Effector memory CD4-positive, alpha-beta T cell (primary cell): ENCODE results near the gene MYOM1.

Experiments used
- DNase-seq, 3 donors: peaks; one replicate each; pipeline ENCODE4 v3.0.0-alpha.2; 2020
- H3K27ac ChIP-seq: 2 replicates; pipeline ENCODE4 v1.7.0; 2013; ENCODE audit warnings: mild to moderate bottlenecking, low read length, moderate library complexity; ENCODE audit not compliant: insufficient read depth, poor library complexity, severe bottlenecking
- H3K27me3 ChIP-seq: replicated peaks from 2 replicates; pipeline ENCODE4 v1.7.0; 2013; ENCODE audit warnings: mild to moderate bottlenecking, low read length; ENCODE audit not compliant: insufficient read depth, control insufficient read depth, poor library complexity, severe bottlenecking
- H3K36me3 ChIP-seq: 2 replicates; pipeline ENCODE4 v1.7.0; 2013; ENCODE audit warnings: mild to moderate bottlenecking, low read length, moderate library complexity; ENCODE audit not compliant: control insufficient read depth, insufficient read depth
- H3K4me1 ChIP-seq: 2 replicates; pipeline ENCODE4 v1.7.0; 2013; ENCODE audit warnings: low read length, mild to moderate bottlenecking; ENCODE audit not compliant: control insufficient read depth, insufficient read depth, poor library complexity, severe bottlenecking
- H3K4me3 ChIP-seq: 2 replicates; pipeline ENCODE4 v1.7.0; 2013; ENCODE audit warnings: low read length, low read depth, mild to moderate bottlenecking; ENCODE audit not compliant: insufficient read depth, poor library complexity, severe bottlenecking
- H3K9me3 ChIP-seq: 2 replicates; pipeline ENCODE4 v1.7.0; 2013; ENCODE audit warnings: mild to moderate bottlenecking, low read length, moderate library complexity; ENCODE audit not compliant: control insufficient read depth

Gene MYOM1

GRCh38 chr18:3186678-3187658, 32.8 kb downstream of the MYOM1 start:
- no peak overlapping the region for H3K4me3 ChIP-seq
- H3K27ac ChIP-seq: no peak overlapping the region
- DNase-seq: no peak
- H3K27me3 ChIP-seq: no peaks in the 10 kb centered on the region
- H3K36me3 ChIP-seq: no peaks in the 10 kb centered on the region
- H3K9me3 ChIP-seq: no peaks in the 10 kb centered on the region
- no peaks in the 10 kb centered on the region for H3K4me1 ChIP-seq

GRCh38 chr18:3184275-3184963, 35.3 kb downstream of the MYOM1 start:
- Histone ChIP-seq H3K4me1 (no peaks in the 10 kb centered on the region), H3K27ac (no peak overlapping the region), H3K4me3 (no peak overlapping the region), H3K9me3 (no peaks in the 10 kb centered on the region), H3K27me3 (no peaks in the 10 kb centered on the region), H3K36me3 (no peaks in the 10 kb centered on the region)
- DNase-seq: no peak

- no peak overlapping the region for H3K27ac ChIP-seq
- no peaks in the 10 kb centered on the region for H3K27me3 ChIP-seq
- H3K4me3 ChIP-seq: no peak overlapping the region
- DNase-seq: no peak
- H3K36me3 ChIP-seq: no peaks in the 10 kb centered on the region
- no peaks in the 10 kb centered on the region for H3K4me1 ChIP-seq
- H3K9me3 ChIP-seq: no peaks in the 10 kb centered on the region
These were observed 36.6 kb downstream of the MYOM1 start for GRCh38 chr18:3183103-3183717.

- Histone ChIP-seq H3K27me3 (no peaks in the 10 kb centered on the region), H3K36me3 (no peaks in the 10 kb centered on the region), H3K27ac (no peak overlapping the region), H3K9me3 (no peaks in the 10 kb centered on the region), H3K4me1 (no peaks in the 10 kb centered on the region), H3K4me3 (no peak overlapping the region)
- no peak for DNase-seq
These were observed 39.4 kb downstream of the MYOM1 start for GRCh38 chr18:3180325-3180724.

GRCh38 chr18:3179430-3180089, 40.2 kb downstream of the MYOM1 start:
- no peak for DNase-seq

GRCh38 chr18:3177902-3178687, 41.7 kb downstream of the MYOM1 start:
- Histone ChIP-seq H3K4me3 (no peak overlapping the region), H3K36me3 (no peaks in the 10 kb centered on the region), H3K27ac (no peak overlapping the region), H3K27me3 (no peaks in the 10 kb centered on the region), H3K9me3 (no peaks in the 10 kb centered on the region), H3K4me1 (no peaks in the 10 kb centered on the region)
- DNase-seq: no peak

More at GRCh38 chr18:3179430-3180089, 40.2 kb downstream of the MYOM1 start:
- no peaks in the 10 kb centered on the region for H3K9me3 ChIP-seq
- H3K4me1 ChIP-seq: no peaks in the 10 kb centered on the region
- no peak overlapping the region for H3K4me3 ChIP-seq
- H3K27me3 ChIP-seq: no peaks in the 10 kb centered on the region
- no peak overlapping the region for H3K27ac ChIP-seq
- no peaks in the 10 kb centered on the region for H3K36me3 ChIP-seq

GRCh38 chr18:3175195-3175758, 44.5 kb downstream of the MYOM1 start:
- Histone ChIP-seq H3K27ac (no peak overlapping the region), H3K4me3 (no peak overlapping the region), H3K36me3 (no peaks in the 10 kb centered on the region), H3K27me3 (no peaks in the 10 kb centered on the region), H3K9me3 (no peaks in the 10 kb centered on the region), H3K4me1 (no peaks in the 10 kb centered on the region)
- DNase-seq: no peak

- Histone ChIP-seq H3K9me3 (no peaks in the 10 kb centered on the region), H3K4me1 (no peaks in the 10 kb centered on the region), H3K4me3 (no peak overlapping the region), H3K36me3 (no peaks in the 10 kb centered on the region), H3K27me3 (no peaks in the 10 kb centered on the region), H3K27ac (no peak overlapping the region)
- DNase-seq: no peak
These were observed 47.7 kb downstream of the MYOM1 start for GRCh38 chr18:3172097-3172496.

- Histone ChIP-seq H3K36me3 (no peaks in the 10 kb centered on the region), H3K4me3 (no peak overlapping the region), H3K27ac (no peak overlapping the region), H3K4me1 (no peaks in the 10 kb centered on the region), H3K9me3 (no peaks in the 10 kb centered on the region), H3K27me3 (no peaks in the 10 kb centered on the region)
- DNase-seq: no peak
These were observed 48.1 kb downstream of the MYOM1 start for GRCh38 chr18:3171631-3172030.
